ENCODE measurements around the gene TBX15.

- TF ChIP-seq CBX5 (IDR thresholded peaks at IDR 0.05; ENCODE audit: borderline replicate concordance, low read depth) (no peak), ZNF217 (CRISPR knock-in tag; IDR thresholded peaks at IDR 0.05) (no peak), ESRRA (IDR thresholded peaks at IDR 0.05; ENCODE audit: borderline replicate concordance, low read depth) (no peak), JUN (IDR thresholded peaks at IDR 0.05; ENCODE audit: borderline replicate concordance, low read depth, low read length) (no peak), JUN (CRISPR knock-in tag; IDR thresholded peaks at IDR 0.05; ENCODE audit: borderline replicate concordance) (no peak), SAFB (IDR thresholded peaks at IDR 0.05; ENCODE audit: borderline replicate concordance, low read depth, low read length) (no peak), SIRT6 (IDR thresholded peaks at IDR 0.05; ENCODE audit: low read depth, low read length) (no peak), HNRNPK (IDR thresholded peaks at IDR 0.05; ENCODE audit: low read depth, low read length, poor library complexity, severe bottlenecking) (no peak), KLF1 (tag; IDR thresholded peaks at IDR 0.05) (no peak), E2F3 (CRISPR knock-in tag; IDR thresholded peaks at IDR 0.05) (no peak), SAP30 (IDR thresholded peaks at IDR 0.05; ENCODE audit: borderline replicate concordance, insufficient read depth, low read depth, low read length, poor library complexity, severe bottlenecking) (no peak), MAZ (CRISPR knock-in tag; conservative IDR thresholded peaks at IDR 0.05 in 1 of 2, IDR thresholded peaks at IDR 0.05 in 1 of 2) (no peak), CEBPB (tag; IDR thresholded peaks at IDR 0.05) (no peak)
Observed at GRCh38 chr1:119004781-119005180, 16.6 kb upstream of the TBX15 start.
